ENCODE data around the gene CBX5. TPM values are rescaled to one million over a fixed set of nuclear protein-coding genes. Genes with fewer than 3 reads are reported as not detected.
A peak's percentile ranks its signal among the peaks of the same experiment; 100 is the strongest.

CBX5 gene
- total RNA-seq, 4 donors from 2014 or later = 13.2 to 26.4 (median 20.4) TPM

GRCh38 chr12:54261815-54262402, 18.0 kb downstream of the CBX5 start:
- H3K4me3 ChIP-seq (ENCODE audit: low read depth, poor library complexity, severe bottlenecking) = no peak overlapping the region
- intact Hi-C loops (cut with DNase I; ENCODE audit: low total_unique reads) = no loop called here
- WGBS, 2 donors = 57 to 68% methylated on average over 5 of the region's 5 CpGs
- TF ChIP-seq CTCF (IDR thresholded peaks at IDR 0.05) (no peak), POLR2A (IDR thresholded peaks at IDR 0.05) (no peak)
- DNase-seq (ENCODE audit: low spot score in 2 of 2) = no peak

- 5 to 14% methylated on average over 11 of the region's 11 CpGs for WGBS, 2 donors
- DNase-seq (ENCODE audit: low spot score in 2 of 2) = peak in 1 of 2 donors; percentile 37
- TF ChIP-seq POLR2A (IDR thresholded peaks at IDR 0.05) (no peak), CTCF (IDR thresholded peaks at IDR 0.05) (no peak)
- intact Hi-C loops (cut with DNase I; ENCODE audit: low total_unique reads) = no loop called here
- H3K4me3 ChIP-seq (ENCODE audit: low read depth, poor library complexity, severe bottlenecking) = no peak overlapping the region
These were observed 20.5 kb downstream of the CBX5 start for GRCh38 chr12:54259194-54260011.

- intact Hi-C loops (cut with DNase I; ENCODE audit: low total_unique reads) = no loop called here
These were observed 21.7 kb downstream of the CBX5 start for GRCh38 chr12:54258201-54258681.

GRCh38 chr12:54257332-54257731, 22.6 kb downstream of the CBX5 start:
- TF ChIP-seq POLR2A (IDR thresholded peaks at IDR 0.05) = no peak
- intact Hi-C loops (cut with DNase I; ENCODE audit: low total_unique reads) = no loop called here
- WGBS, 2 donors = 88 to 91% methylated on average over 8 of the region's 8 CpGs
- no peak overlapping the region for H3K4me3 ChIP-seq (ENCODE audit: low read depth, poor library complexity, severe bottlenecking)
- no peak for DNase-seq (ENCODE audit: low spot score in 2 of 2)

More at GRCh38 chr12:54258201-54258681, 21.7 kb downstream of the CBX5 start:
- no peak for DNase-seq (ENCODE audit: low spot score in 2 of 2)
- H3K4me3 ChIP-seq (ENCODE audit: low read depth, poor library complexity, severe bottlenecking) = no peak overlapping the region
- TF ChIP-seq CTCF (IDR thresholded peaks at IDR 0.05) (no peak), POLR2A (IDR thresholded peaks at IDR 0.05) (no peak)

DNA sequence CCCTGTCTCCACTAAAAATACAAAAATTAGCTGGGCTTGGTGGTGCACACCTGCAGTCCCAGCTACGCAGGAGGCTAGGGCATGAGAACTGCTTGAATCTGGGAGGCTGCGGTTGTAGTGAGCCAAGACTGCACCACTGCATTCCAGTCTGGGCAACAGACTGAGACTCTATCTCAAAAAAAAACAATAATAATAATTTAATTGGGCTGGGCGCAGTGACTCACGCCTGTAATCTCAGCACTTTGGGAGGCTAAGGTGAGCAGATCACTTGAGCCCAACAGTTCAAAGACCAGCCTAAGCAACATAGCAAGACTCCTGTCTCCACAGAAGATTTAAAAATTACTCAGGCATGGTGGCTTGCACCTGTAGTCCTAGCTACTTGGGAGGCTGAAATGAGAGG, 26.7 kb downstream of the CBX5 start:
- 92 to 93% methylated on average over 4 of the region's 4 CpGs for WGBS, 2 donors
- H3K4me3 ChIP-seq (ENCODE audit: low read depth, poor library complexity, severe bottlenecking) = no peak overlapping the region
- intact Hi-C loops (cut with DNase I; ENCODE audit: low total_unique reads) = no loop called here
- TF ChIP-seq POLR2A (IDR thresholded peaks at IDR 0.05) (no peak), CTCF (IDR thresholded peaks at IDR 0.05) (no peak)
- DNase-seq (ENCODE audit: low spot score in 2 of 2) = no peak

DNA sequence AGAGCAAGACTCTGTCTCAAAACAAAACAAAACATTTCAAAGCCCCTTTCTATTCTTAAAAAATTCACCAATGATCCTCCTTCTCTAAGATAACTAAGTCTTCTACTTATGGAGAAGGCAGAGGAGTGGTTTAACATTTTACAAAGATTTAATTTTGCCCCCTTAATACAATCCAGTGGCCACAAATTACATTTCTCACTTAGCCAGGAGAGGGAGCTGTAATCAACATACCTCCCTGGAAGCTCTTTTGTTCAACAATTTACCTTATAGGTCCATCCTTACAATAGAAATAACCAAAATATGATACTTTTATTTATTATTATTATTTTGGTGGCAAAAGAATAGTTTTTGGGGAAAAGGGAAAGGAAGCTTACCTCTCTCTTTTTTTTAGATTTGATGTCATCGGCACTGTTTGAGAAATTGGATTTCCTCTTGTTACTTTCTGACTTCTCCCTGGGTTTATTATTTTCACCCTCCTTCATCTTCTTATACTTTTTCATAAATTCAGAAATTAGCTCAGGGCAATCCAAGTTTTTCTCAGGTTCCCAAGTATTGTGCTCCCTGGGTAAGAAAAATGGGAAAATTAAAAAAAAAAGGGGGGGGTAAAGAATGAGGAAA, 28.1 kb downstream of the CBX5 start:
- TF ChIP-seq POLR2A (IDR thresholded peaks at IDR 0.05) = no peak
- TF ChIP-seq CTCF (IDR thresholded peaks at IDR 0.05) = peak in 1 of 3 donors; percentile 63
- H3K4me3 ChIP-seq (ENCODE audit: low read depth, poor library complexity, severe bottlenecking) = no peak overlapping the region
- DNase-seq (ENCODE audit: low spot score in 2 of 2) = no peak
- intact Hi-C loops (cut with DNase I; ENCODE audit: low total_unique reads) = no loop called here
- 96 to 100% methylated on average over 1 of the region's 1 CpG for WGBS, 2 donors

All from lower leg skin (tissue), 4 donors.